DOHH2 (cell line): ENCODE measurements around the gene PEF1.

Experiments
- H3F3A ChIP-seq: fragments of 200-600 bp; sonication (generic), shearing (Covaris generic); 2 replicates; pipeline ENCODE4 v1.6.0; 2016; ENCODE audit warnings: antibody characterized with exemption, mild to moderate bottlenecking; ENCODE audit not compliant: control insufficient read depth, insufficient read depth
- H3K27ac ChIP-seq: fragments of 200-600 bp; sonication (generic); 2 replicates; pipeline ENCODE4 v1.5.1; 2014; ENCODE audit warnings: low read depth, mild to moderate bottlenecking, low read length, moderate library complexity
- H3K27me3 ChIP-seq: fragments of 200-600 bp; sonication (generic); 2 replicates; pipeline ENCODE4 v1.6.1; 2014; ENCODE audit warnings: mild to moderate bottlenecking, low read length, mixed read lengths; ENCODE audit not compliant: control insufficient read depth
- H3K36me3 ChIP-seq: fragments of 200-600 bp; sonication (generic); 2 replicates; pipeline ENCODE4 v1.6.1; 2014; ENCODE audit warnings: mild to moderate bottlenecking, low read length, moderate library complexity, mixed read lengths; ENCODE audit not compliant: control insufficient read depth
- H3K4me1 ChIP-seq: fragments of 200-600 bp; sonication (generic); 2 replicates; pipeline ENCODE4 v1.6.1; 2014; ENCODE audit warnings: mild to moderate bottlenecking, low read length, mixed read lengths; ENCODE audit not compliant: control insufficient read depth
- H3K4me2 ChIP-seq: fragments of 200-600 bp; sonication (generic); 2 replicates; pipeline ENCODE4 v1.6.0; 2014; ENCODE audit warnings: mild to moderate bottlenecking, low read length, moderate library complexity
- H3K4me3 ChIP-seq: fragments of 200-600 bp; sonication (generic); 2 replicates; pipeline ENCODE4 v1.5.1; 2014; ENCODE audit warnings: mild to moderate bottlenecking, low read length, mixed read lengths
- H3K79me2 ChIP-seq: fragments of 200-600 bp; sonication (generic); 2 replicates; pipeline ENCODE4 v1.6.1; 2014; ENCODE audit warnings: mild to moderate bottlenecking, low read length, mixed read lengths; ENCODE audit not compliant: control insufficient read depth
- H3K9me2 ChIP-seq: fragments of 200-600 bp; sonication (generic); replicated peaks from 2 replicates; pipeline ENCODE4 v1.6.1; 2014; ENCODE audit warnings: mild to moderate bottlenecking, low read length, mixed read lengths; ENCODE audit not compliant: control insufficient read depth
- H3K9me3 ChIP-seq: fragments of 200-600 bp; sonication (generic); 2 replicates; pipeline ENCODE4 v1.6.1; 2014; ENCODE audit warnings: antibody characterized with exemption, low read length, mixed read lengths; ENCODE audit not compliant: control insufficient read depth, insufficient read depth
- H4K20me1 ChIP-seq: fragments of 200-600 bp; sonication (generic); 2 replicates; pipeline ENCODE4 v1.6.0; 2014; ENCODE audit warnings: low read depth, mild to moderate bottlenecking, antibody characterized with exemption, low read length, moderate library complexity; ENCODE audit not compliant: control insufficient read depth, insufficient read depth
- EZH2phosphoT487 ChIP-seq: fragments of 200-600 bp; sonication (generic); IDR thresholded peaks from 2 replicates; pipeline ENCODE4 v1.6.1; 2017; ENCODE audit warnings: borderline replicate concordance, mild to moderate bottlenecking, antibody characterized with exemption, low read length, moderate library complexity, mixed read lengths
- TF ChIP-seq, protein P1 (sequence below): fragments of 200-600 bp; sonication (generic); IDR thresholded peaks from one replicate; pipeline ENCODE4 v1.5.1; 2014; ENCODE audit warnings: antibody characterized with exemption, mild to moderate bottlenecking, low read depth, low read length; ENCODE audit not compliant: poor library complexity, severe bottlenecking

Gene PEF1

DNA sequence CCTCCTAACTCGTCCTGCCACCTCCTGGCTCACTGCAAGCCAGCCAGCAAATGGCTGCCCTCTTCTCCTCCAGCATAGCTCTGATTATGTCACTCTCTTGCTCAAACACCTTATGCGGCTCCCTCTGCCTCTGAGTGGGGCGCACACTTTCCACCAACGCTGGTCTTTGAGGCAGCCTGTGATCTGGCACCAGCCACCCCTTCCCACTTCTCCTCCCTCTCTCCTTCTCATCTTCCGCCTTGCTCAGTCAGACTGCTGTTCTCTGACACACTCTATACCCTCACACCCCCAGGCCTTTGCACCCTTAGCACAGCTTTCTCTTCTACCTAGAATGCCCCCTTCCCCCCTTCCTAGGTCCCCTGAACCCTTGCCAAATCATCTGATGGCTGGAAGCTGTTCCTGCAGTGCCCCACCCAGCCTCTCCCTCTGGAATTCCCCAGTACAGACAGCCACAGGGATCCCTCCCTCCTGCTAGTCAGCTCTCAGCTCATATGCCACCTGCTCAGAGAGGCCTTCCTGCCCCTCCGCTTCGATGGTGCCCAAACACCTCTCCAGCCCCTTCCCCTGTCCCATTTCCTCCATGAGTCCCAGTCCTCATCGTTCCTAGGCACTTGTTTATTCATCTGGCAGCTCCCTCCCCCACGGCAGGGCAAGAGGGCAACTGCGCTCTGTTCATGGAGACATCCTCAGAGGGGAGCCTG lies 21.7 kb upstream of the PEF1 start:
- no peaks in the 10 kb centered on the region for H3K9me2 ChIP-seq
- no peak overlapping the region for H3K4me3 ChIP-seq
- no peaks in the 10 kb centered on the region for H3F3A ChIP-seq
- H3K4me2 ChIP-seq: no peak overlapping the region
- peaks cover 42% of the 10 kb centered on the region for H3K27me3 ChIP-seq
- H3K9me3 ChIP-seq: no peaks in the 10 kb centered on the region
- no peak overlapping the region for H3K27ac ChIP-seq
- H3K36me3 ChIP-seq: no peaks in the 10 kb centered on the region
- no peaks in the 10 kb centered on the region for H4K20me1 ChIP-seq
- TF ChIP-seq, protein P1, sequence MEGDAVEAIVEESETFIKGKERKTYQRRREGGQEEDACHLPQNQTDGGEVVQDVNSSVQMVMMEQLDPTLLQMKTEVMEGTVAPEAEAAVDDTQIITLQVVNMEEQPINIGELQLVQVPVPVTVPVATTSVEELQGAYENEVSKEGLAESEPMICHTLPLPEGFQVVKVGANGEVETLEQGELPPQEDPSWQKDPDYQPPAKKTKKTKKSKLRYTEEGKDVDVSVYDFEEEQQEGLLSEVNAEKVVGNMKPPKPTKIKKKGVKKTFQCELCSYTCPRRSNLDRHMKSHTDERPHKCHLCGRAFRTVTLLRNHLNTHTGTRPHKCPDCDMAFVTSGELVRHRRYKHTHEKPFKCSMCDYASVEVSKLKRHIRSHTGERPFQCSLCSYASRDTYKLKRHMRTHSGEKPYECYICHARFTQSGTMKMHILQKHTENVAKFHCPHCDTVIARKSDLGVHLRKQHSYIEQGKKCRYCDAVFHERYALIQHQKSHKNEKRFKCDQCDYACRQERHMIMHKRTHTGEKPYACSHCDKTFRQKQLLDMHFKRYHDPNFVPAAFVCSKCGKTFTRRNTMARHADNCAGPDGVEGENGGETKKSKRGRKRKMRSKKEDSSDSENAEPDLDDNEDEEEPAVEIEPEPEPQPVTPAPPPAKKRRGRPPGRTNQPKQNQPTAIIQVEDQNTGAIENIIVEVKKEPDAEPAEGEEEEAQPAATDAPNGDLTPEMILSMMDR: no peak
- no peak for TF ChIP-seq EZH2phosphoT487
- H3K4me1 ChIP-seq: no peaks in the 10 kb centered on the region
- no peaks in the 10 kb centered on the region for H3K79me2 ChIP-seq

DNA sequence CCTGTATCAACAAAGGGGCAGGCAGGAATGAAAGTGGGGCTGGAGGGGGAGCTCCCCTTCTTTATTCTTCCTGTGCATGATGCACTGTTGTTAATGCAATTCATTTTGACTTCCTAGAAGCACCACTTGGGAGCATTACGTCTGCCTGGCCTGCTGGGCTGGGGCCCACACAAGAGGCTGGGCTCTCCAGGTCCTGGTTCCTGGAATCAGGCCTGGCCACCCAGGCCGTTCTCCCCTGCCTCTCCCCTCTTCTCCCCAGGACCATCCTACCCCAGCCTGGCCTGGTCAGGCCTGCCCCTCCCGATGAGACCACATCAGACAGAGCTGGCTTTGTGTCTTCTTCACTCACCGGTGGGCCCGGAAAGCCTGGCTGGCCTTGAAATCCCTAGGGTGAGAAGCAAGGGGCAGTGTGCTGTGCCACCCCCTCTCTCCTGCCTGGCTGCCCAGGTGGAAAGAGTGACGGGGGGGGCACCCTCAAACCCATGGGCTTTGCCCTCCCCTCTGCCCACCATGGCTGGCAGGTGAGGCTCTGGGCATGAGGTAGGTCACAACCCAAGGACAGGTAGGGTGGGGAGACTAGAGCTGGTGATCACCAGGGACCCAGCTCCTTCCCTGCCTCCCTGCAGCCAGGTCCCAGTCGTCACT lies 20.7 kb upstream of the PEF1 start:
- H3K4me3 ChIP-seq: no peak overlapping the region

DNA sequence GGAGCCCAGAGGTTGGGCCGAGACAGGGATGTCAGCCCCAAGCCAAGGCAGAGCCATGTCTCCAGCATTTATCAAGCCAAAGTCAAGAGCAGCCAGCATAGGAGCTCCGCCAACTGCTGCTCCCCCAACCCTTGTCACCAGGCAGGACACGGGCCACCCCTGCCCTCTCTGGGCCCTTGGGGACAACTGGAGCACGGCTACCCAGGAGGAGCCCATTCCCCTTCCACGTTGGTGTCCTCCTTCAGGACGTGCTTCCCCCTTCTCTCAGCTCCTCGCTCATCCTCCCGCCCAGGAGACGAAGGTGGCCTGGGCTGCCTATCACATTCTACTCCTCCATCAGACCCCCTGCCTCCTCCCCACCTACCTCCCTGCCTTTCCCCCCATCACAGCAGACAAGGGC lies 19.9 kb upstream of the PEF1 start:
- H3K4me2 ChIP-seq: no peak overlapping the region
- no peaks in the 10 kb centered on the region for H3K4me1 ChIP-seq
- TF ChIP-seq EZH2phosphoT487: no peak
- TF ChIP-seq, protein P1: no peak
- H3K9me2 ChIP-seq: no peaks in the 10 kb centered on the region
- no peaks in the 10 kb centered on the region for H3F3A ChIP-seq
- H3K27me3 ChIP-seq: peaks cover 24% of the 10 kb centered on the region
- no peaks in the 10 kb centered on the region for H3K9me3 ChIP-seq
- no peak overlapping the region for H3K27ac ChIP-seq
- H3K79me2 ChIP-seq: no peaks in the 10 kb centered on the region
- no peak overlapping the region for H3K4me3 ChIP-seq
- no peaks in the 10 kb centered on the region for H4K20me1 ChIP-seq
- no peaks in the 10 kb centered on the region for H3K36me3 ChIP-seq

More for the DNA sequence above, 20.7 kb upstream of the PEF1 start:
- Histone ChIP-seq H3F3A (no peaks in the 10 kb centered on the region), H3K4me2 (no peak overlapping the region), H3K79me2 (no peaks in the 10 kb centered on the region), H3K27ac (no peak overlapping the region), H3K27me3 (peaks cover 33% of the 10 kb centered on the region), H3K4me1 (no peaks in the 10 kb centered on the region), H3K9me2 (no peaks in the 10 kb centered on the region), H4K20me1 (no peaks in the 10 kb centered on the region), H3K9me3 (no peaks in the 10 kb centered on the region), H3K36me3 (no peaks in the 10 kb centered on the region)
- TF ChIP-seq, protein P1: no peak
